ENCODE results near the gene ADAMTS13. TPM values are rescaled to one million over a fixed set of nuclear protein-coding genes. Genes with fewer than 3 reads are reported as not detected.

The ADAMTS13 gene
- total and polyA plus RNA-seq, 11 donors: 0.64 to 5.8 (median 2.7) TPM

DNA sequence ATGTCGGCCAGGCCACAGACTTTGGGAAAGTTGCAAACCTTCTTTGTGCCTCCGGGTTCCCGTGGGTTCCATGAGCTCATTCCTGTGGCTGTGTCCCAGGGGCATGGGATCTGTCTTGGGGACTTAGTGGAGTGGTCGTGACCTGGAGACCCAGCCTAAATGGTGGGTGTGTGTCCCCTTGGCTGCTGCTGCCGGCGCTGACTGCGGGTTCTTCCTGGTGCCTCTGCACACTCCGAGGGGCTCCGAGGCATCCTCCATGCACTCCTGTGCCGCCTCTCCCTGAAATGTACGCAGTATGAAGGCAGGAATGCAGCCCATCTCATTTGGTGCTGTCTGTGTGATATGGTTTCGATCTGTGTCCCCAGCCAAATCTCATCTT, 77.7 kb downstream of the ADAMTS13 start:
- ATAC-seq (no peak), DNase-seq (peak in 2 of 5 donors; percentile 17 to 22)
- Histone ChIP-seq H3K9me3 (peaks cover 0 to 25% (median 18%) of the 10 kb centered on the region in 12 donors), H3K27me3 (peaks cover 0 to 2% (median 0%) of the 10 kb centered on the region in 9 donors), H3K4me1 (peaks cover 0 to 16% (median 6%) of the 10 kb centered on the region in 12 donors), H3K4me3 (no peak overlapping the region), H3K36me3 (no peaks in the 10 kb centered on the region), H3K27ac (no peak overlapping the region)
- 72 to 82% (median 79%) methylated on average over 12 of the region's 12 CpGs for WGBS, 4 donors
- TF ChIP-seq POLR2A (IDR thresholded peaks at IDR 0.05): no peak
- TF ChIP-seq, protein P1, sequence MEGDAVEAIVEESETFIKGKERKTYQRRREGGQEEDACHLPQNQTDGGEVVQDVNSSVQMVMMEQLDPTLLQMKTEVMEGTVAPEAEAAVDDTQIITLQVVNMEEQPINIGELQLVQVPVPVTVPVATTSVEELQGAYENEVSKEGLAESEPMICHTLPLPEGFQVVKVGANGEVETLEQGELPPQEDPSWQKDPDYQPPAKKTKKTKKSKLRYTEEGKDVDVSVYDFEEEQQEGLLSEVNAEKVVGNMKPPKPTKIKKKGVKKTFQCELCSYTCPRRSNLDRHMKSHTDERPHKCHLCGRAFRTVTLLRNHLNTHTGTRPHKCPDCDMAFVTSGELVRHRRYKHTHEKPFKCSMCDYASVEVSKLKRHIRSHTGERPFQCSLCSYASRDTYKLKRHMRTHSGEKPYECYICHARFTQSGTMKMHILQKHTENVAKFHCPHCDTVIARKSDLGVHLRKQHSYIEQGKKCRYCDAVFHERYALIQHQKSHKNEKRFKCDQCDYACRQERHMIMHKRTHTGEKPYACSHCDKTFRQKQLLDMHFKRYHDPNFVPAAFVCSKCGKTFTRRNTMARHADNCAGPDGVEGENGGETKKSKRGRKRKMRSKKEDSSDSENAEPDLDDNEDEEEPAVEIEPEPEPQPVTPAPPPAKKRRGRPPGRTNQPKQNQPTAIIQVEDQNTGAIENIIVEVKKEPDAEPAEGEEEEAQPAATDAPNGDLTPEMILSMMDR (IDR thresholded peaks at IDR 0.05): no peak
- intact Hi-C loops (cut with DNase I): no loop called here

DNA sequence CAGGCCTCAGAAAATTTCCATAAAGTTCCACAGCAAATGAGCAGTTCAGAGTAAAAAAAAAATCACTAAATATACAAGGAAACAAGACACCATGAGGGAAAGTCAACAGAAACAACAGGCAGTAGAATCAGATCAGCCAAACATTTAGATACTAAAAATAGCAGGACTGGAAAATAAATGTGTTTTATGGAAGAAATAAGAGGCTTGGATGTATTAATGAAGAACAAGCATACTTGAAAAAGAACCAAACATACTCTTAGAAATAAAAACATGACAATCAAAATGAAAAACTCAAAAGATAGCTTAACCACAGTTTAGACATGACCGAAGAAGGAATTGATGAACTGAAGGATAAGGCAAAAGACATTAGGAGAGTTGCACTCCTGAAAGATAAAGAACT, 79.9 kb downstream of the ADAMTS13 start:
- no peaks in the 10 kb centered on the region for H3K27me3 ChIP-seq
- ATAC-seq (no peak), DNase-seq (no peak)
- H3K36me3 ChIP-seq: no peaks in the 10 kb centered on the region
- intact Hi-C loops (cut with DNase I): no loop called here
- H3K27ac ChIP-seq: no peak overlapping the region
- peaks cover 0 to 36% (median 18%) of the 10 kb centered on the region in 12 donors for H3K4me1 ChIP-seq
- 97 to 99% (median 99%) methylated on average over 1 of the region's 1 CpG for WGBS, 4 donors
- H3K4me3 ChIP-seq: no peak overlapping the region
- no peak for TF ChIP-seq POLR2A (IDR thresholded peaks at IDR 0.05)
- TF ChIP-seq, protein P1 (IDR thresholded peaks at IDR 0.05): no peak
- peaks cover 0 to 25% (median 18%) of the 10 kb centered on the region in 12 donors for H3K9me3 ChIP-seq

DNA sequence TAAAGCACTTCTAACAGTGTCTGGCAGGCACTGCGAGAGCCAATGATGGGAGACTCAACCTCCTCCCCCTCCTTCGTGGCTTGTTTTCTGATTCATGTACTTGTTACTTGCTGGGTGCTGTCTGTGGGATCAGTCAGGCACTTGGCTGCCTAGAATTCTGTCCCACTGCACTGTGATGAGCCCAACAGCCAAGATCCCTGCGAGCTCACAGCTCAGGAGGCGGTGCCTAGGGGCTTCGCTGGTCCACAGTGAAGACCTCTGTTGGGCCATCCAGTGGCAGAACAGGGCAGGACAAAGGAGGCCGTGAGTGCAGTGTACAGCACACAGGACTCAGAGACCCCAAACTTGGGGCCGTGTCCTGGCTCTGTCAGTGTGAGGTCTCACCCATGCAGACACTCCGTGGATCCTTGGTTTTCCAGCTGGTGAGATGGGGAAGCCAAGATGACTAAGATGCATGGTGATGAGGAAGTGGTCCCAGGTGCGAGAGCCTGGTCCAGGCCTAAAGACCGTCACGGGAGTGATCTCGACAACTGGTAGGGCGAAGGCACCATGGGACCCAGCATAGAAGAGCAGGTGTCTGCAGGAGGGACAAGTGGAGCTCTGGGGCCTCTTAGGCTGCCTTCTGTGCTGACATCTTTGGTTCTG, 83.1 kb downstream of the ADAMTS13 start:
- Histone ChIP-seq H3K4me1 (peaks cover 0 to 39% (median 27%) of the 10 kb centered on the region in 12 donors), H3K9me3 (peaks cover 0 to 25% (median 18%) of the 10 kb centered on the region in 12 donors), H3K27me3 (no peaks in the 10 kb centered on the region), H3K27ac (peak overlapping the region in 9 of 12 donors; percentile 26 to 77 (median 46)), H3K4me3 (no peak overlapping the region), H3K36me3 (no peaks in the 10 kb centered on the region)
- intact Hi-C loops (cut with DNase I): no loop called here
- WGBS, 4 donors: 76 to 85% (median 82%) methylated on average over 9 to 13 of the region's 13 CpGs
- TF ChIP-seq, protein P1 (IDR thresholded peaks at IDR 0.05): no peak
- DNase-seq (peak in 2 of 5 donors; percentile 56 to 58), ATAC-seq (peak in 3 of 4 donors; percentile 12 to 60 (median 38))

DNA sequence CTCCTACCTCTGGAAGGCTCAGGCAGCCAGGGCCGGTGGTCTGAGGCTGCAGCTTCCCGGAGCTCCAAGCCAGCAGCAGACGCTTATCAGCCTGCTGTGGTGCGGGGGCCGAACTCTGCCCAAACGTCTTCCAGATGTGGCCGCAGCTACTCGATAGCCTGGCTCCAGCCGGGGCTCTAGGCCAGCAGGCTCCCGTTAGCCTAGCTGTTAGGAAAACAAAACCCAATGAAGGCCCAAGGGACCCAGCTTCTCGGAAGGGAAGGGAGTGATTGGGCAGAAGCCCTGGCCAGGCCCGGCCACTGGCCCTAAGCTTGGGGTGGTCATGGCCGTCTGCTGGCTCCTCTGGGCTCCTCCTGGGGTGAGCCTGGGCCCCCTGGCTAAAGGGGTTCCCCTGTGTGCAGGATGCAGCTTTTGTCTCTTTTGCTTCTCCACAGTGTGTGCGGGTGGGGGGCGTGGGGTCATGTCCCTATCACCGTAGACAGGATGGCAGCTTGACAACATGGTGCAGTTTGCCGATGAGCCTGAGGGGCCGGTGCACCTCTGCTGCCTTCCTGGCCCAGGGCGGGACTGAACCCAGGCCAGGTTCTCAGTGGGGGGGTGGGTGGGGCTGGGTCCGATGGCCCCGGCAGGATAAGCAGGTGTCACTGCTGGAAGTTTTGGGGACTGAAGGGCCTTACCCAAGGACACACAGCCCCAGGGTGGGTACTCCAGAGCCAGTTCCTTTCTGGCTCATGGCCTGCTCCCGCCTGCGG, 83.9 kb downstream of the ADAMTS13 start:
- 53 to 64% (median 60%) methylated on average over 21 to 23 of the region's 23 CpGs for whole genome bisulfite sequencing, 4 donors

More for the DNA sequence above, 83.9 kb downstream of the ADAMTS13 start:
- H3K4me1 ChIP-seq: peaks cover 0 to 39% (median 27%) of the 10 kb centered on the region in 12 donors
- ATAC-seq (peak; percentile 39 to 81 (median 74)), DNase-seq (peak; percentile 73 to 90 (median 88))
- TF ChIP-seq POLR2A (IDR thresholded peaks at IDR 0.05): no peak
- TF ChIP-seq, protein P1 (IDR thresholded peaks at IDR 0.05): no peak
- H3K9me3 ChIP-seq: peaks cover 0 to 23% (median 18%) of the 10 kb centered on the region in 12 donors
- H3K4me3 ChIP-seq: no peak overlapping the region
- peak overlapping the region in 10 of 12 donors; percentile 26 to 77 (median 50) for H3K27ac ChIP-seq
- intact Hi-C loops (cut with DNase I): no loop called here
- H3K36me3 ChIP-seq: no peaks in the 10 kb centered on the region
- no peaks in the 10 kb centered on the region for H3K27me3 ChIP-seq

All from heart left ventricle (tissue), 16 donors.